Activated CD8-positive, alpha-beta memory T cell treated with anti-CD3 and anti-CD28 coated beads, Interleukin-2, amount 50 U/mL, for 24 hours (primary cell): ENCODE measurements around the gene CAPN5.
"Not testable (repeated sequence)": the region's sequence is repeated elsewhere in the genome, so short reads cannot be mapped to it uniquely, and the experiment has no call there.

Experiments used
- DNase-seq: peaks from one replicate; pipeline ENCODE4 v3.0.0-alpha.2; 2020; ENCODE audit errors: extremely low read depth

The CAPN5 gene

GRCh38 chr11:77042111-77042726, 24.6 kb upstream of the CAPN5 start:
- no peak for DNase-seq

DNA sequence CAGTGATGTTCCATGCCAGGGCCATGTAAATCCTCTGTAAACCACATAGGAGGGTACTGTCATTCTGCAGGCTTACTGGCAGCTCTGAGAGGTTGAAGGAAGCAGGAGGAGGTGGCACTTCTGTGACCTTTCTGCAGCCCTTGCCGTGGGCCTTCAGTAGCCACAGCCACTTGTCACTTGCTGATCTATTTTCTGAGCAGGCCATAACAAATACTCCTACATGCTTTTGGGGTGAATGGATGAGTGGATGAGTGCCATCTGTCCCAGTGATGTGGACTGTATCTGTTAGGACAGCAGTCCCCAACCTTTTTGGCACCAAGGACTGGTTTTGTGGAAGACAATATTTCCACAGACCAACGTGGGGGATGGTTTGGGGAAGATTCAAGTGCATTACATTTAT, 22.4 kb upstream of the CAPN5 start:
- DNase-seq: no peak

GRCh38 chr11:77044886-77045285, 21.9 kb upstream of the CAPN5 start:
- DNase-seq: no peak

DNA sequence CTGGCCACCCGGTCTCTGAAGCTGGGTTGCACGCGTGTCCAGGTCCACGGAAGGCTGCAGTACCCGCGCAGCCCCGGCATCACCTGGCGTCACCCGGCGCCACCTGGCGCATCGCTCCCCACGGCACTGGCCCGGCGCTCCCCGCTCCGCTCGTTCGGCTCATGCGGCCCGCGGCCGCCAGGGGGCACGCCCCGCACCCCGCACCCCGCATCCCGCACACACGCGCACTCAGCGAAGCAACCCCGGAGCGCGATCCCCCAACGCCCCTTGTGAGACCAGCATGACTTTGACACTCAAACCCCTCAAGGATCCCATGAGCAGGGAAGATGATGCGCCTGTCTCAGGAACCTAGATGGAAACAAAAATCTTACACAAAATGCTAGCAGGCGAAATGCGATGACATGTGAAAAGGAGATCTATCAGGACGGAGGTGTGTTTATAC, 20.7 kb upstream of the CAPN5 start:
- DNase-seq: no peak

DNA sequence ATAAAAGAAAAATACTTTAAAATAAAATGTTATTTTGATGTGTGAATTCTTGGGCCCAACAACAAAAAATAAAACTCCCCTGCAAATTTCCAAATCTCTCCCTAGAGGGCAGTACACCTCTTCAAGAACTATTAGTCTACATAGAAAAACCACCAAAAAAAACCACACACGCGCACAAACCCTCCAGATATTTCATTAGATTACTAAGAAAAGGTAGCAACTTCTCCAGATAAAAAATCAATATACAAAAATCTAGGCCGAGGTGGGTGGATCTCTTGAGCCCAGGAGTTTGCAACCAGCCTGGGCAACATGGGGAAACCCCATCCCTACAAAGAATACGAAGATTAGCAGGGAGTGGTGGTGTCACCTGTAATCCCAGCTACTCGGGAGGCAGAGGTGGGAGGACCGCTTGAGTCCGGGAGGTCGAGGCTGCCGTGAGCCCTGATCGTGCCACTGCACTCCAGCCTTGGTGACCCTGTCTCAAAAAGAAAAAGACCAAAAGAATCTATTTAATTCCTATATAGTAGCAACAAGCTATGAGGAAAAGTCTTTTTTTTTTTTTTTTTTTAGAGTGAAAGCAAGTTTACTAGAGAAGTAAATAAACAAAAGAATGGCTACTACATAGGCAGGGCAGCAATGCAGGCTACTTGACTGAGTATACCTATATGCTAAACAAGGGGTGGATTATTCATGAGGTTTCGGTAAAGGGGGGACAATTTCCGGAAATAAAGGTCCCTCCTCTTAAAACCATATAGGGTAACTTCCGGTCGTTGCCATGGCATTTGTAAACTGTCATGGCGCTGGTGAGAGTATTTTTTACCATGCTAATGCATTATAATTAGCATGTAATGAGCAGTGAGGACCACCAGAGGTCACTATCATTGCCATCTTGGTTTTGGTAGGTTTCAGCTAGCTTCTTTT, 19.5 kb upstream of the CAPN5 start:
- peak; percentile 64 for DNase-seq

DNA sequence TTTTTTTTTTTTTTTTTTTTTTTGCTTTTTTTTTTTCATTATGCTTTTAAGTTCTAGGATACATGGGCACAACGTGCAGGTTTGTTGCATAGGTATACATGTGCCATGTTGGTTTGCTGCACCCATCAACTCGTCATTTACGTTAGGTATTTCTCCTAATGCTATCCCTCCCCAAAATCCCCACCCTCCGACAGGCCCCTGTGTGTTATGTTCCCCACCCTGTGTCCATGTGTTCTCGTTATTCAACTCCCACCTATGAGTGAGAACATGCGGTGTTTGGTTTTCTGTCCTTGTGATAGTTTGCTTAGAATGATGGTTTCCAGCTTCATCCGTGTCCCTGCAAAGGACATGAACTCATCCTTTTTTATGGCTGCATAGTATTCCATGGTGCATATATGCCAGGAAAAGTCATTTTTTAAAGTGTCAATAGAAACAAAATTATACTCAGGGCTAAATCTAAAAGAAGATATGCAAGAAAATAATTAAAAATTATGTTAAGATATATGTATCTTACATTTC, 18.8 kb upstream of the CAPN5 start:
- not testable (repeated sequence) for DNase-seq

DNA sequence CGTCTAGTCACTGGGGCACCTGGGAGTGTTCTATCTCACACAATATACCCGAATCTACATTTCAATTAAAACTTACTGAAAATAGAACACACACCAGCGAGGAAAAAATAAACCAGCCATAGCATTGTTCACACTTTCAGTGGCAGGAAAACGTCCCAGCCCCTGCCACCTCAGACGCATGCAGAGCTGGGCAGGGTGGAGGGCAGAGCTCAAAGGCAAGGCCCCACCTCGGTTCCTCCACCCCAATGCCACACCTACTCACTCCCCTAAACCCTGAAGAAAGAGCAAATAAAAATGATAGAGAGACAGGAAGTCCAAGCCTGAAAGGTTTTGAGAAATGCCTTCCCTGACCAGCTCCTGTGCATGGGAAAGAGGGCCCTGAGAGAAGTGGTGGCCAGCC, 17.7 kb upstream of the CAPN5 start:
- DNase-seq: no peak

GRCh38 chr11:77051511-77051910, 15.3 kb upstream of the CAPN5 start:
- DNase-seq: no peak

- no peak for DNase-seq
Observed at GRCh38 chr11:77052518-77052917, 14.3 kb upstream of the CAPN5 start.

GRCh38 chr11:77053217-77054015, 13.4 kb upstream of the CAPN5 start:
- no peak for DNase-seq

DNA sequence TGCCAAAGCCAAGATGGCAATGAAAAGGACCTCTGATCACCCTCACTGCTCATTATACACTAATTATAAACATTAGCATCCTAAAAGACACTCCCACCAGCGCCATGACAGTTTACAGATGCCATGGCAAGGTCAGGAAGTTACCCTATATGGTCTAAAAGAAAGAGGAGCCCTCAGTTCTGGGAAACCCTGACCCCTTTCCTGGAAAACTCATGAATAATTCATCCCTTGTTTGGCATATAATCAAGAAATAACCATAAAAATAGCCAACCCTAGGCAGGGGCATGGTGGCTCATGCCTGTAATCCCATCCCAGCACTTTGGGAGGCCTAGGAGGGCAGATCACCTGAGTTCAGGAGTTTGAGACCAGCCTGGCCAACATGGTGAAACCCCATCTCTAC, 12.7 kb upstream of the CAPN5 start:
- no peak for DNase-seq

DNA sequence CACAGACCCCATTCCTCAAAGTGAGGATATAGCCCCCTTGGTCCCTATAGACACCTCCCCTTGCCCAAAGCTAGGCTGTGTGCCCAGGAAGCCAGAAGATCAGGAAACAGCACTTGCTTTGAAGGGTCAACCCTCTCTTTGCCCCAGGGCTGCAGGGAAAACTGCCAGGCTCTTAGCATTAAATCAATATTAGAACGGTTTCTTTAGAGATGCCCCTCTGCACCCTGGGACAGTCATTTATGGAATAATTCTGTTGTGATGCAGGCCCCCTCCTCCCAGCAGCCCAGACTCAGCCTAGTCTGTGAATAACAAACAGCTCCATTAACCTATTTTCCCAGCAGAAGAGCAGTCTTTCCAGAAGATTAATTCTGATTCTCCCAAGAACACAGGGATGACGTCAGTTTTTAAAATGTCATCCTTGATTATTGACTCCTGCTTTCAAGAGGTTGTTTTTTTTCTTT, 11.6 kb upstream of the CAPN5 start:
- no peak for DNase-seq

DNA sequence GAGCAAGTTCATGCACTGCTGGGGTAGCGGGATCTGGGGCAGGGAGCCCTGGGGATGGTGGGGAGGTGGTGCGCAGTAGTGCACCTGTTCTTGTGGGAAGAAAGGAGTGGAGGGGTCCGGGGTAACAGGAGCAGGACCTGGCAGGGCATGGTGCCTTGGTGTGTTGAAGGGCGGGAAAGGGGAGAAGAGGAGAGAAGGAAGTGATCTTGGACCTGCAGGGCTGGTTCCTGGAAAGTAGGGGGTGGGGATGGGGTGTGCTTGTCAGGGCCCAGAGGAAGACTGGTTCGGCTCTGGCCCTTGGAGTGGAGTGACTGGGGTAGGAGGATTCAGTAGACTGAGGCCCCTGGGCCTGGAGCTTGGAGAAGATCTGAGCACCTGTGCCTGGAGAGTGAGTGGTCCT, 10.9 kb upstream of the CAPN5 start:
- no peak for DNase-seq

DNA sequence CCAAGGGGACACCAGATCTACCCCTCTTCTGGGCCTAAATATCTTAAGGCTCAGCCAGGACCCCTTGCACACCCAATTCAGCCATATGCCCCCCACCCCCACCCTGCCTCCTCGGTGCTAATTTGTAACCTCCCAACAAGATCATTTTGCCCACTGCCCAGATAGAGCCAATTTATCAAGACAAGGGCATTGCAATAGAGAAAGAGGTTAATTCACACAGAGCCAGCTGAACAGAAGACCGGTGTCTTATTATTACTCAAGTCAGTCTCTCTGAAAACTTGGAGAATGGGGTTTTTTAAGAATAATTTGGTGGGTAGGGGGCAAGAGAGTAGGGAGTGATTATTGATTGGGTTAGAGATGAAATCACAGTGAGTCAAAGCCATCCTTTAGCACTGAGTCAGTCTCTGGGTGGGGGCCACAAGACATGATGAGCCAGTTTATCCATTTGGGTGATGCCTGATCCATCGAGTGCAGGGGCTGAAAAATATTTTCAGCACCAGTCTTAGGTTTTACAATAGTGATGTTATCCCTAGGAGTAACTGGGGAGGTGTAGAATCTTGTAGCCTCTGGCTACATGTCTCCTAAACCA, 9.9 kb upstream of the CAPN5 start:
- no peak for DNase-seq

DNA sequence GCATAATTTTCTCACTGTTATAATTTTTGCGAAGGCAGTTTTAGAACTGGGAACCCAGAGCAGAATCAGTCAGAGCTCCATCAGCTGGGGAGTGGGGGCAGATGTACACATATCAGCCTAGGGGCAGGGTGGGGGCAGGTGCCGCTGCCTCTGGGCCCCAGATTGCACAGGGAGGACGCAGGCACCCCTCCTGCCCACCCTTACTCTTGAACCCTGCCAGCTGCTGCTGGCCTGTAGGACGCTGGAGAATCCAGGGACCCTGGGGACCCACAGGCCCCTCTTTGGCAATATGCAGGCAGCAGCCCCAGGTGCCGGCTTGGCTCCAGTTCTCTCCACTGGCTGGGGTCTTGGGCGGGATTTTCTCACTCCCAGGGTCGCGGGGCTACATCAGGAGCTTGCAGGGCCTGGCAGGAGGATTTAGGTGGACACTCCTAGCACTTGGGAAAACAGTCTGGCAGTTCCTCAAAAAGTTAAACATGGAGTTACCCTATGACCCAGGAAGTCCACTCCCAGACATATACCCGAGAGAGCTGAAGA, 8.8 kb upstream of the CAPN5 start:
- no peak for DNase-seq

GRCh38 chr11:77058900-77059299, 7.9 kb upstream of the CAPN5 start:
- no peak for DNase-seq

DNA sequence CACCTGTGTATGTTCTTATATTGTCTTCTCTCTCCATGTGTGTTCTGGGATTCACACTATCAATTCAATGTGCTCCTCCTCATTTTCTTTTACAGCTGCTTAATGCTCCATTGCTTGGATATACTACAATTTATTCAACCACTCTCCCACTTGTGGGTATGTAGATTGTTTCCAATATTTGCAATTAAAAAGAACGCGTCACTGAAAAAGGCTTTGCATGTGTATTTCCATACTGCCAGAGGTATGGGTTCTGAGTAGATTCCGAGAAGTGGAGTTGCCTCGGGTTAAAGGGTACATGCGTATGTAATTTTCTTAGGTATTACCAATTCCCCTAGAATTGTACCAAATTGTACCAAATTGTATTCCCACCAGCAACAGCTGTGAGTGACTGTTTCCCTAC, 7.0 kb upstream of the CAPN5 start:
- DNase-seq: no peak

GRCh38 chr11:77060234-77060633, 6.5 kb upstream of the CAPN5 start:
- DNase-seq: no peak

DNA sequence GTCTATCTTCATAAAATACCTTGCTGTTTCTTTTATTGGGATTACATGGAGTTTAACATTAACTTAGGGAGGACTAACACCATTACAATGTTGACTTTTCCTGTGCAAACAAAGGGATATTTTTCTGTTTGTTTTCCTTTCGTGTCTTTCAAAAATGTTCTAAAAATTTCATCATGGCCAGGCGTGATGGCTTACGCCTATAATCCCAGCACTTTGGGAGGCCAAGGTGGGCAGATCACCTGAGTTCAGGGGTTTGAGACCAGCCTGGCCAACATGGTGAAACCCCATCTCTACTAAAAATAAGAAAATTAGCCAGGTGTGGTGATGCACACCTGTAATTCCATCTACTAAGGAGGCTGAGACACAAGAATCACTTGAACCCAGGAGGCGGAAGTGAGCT, 5.5 kb upstream of the CAPN5 start:
- not testable (repeated sequence) for DNase-seq

- DNase-seq: no peak
Observed at GRCh38 chr11:77062924-77063323, 3.8 kb upstream of the CAPN5 start.

GRCh38 chr11:77063407-77063806, 3.4 kb upstream of the CAPN5 start:
- no peak for DNase-seq
